Renal pelvis (tissue), 3 donors: ENCODE data around the gene ZDHHC3. TPM values are rescaled to one million over a fixed set of nuclear protein-coding genes. Genes with fewer than 3 reads are reported as not detected.

ENCODE experiments used
- polyA plus RNA-seq, 3 donors: library from polyadenylated mRNA; unstranded; fragments of 120-200 nt; gene quantifications; one replicate each; pipeline ENCODE4 v1.2.1, GENCODE V29; 2013; ENCODE audit not compliant: insufficient read length in 3 of 3

ZDHHC3 gene
- polyA plus RNA-seq, 3 donors: 87.8 to 96.7 (median 93.7) TPM

Other genes starting within 250 kb of the ZDHHC3 start
- 10 to 100 TPM; 10.2 to 12.9 (median 10.8) TPM for gene ZNF501, start 246.5 kb downstream of the ZDHHC3 start, polyA plus RNA-seq
- 10 to 100 TPM; 47.9 to 55.4 (median 49.1) TPM for gene KIAA1143, start 214.6 kb downstream of the ZDHHC3 start, polyA plus RNA-seq
- gene KIF15, start 214.4 kb downstream of the ZDHHC3 start, polyA plus RNA-seq: 10 to 100 TPM; 21.6 to 29.2 (median 25.0) TPM
- 10 to 100 TPM; 28.7 to 34.3 (median 33.7) TPM for gene TMEM42, start 114.3 kb downstream of the ZDHHC3 start, polyA plus RNA-seq
- under 1 TPM; 0.05 to 0.13 (median 0.09) TPM for gene TGM4, start 101.6 kb downstream of the ZDHHC3 start, polyA plus RNA-seq
- 10 to 100 TPM; 46.9 to 58.4 (median 51.0) TPM for gene EXOSC7, start 70 bp upstream of the ZDHHC3 start, polyA plus RNA-seq
- 10 to 100 TPM; 26.5 to 44.4 (median 27.2) TPM for gene CLEC3B, start 50.1 kb upstream of the ZDHHC3 start, polyA plus RNA-seq
- gene CDCP1, start 170.2 kb upstream of the ZDHHC3 start, polyA plus RNA-seq: 1 to 10 TPM; 1.0 to 1.4 (median 1.4) TPM